GM12878 (cell line): ENCODE measurements around the gene MEGF9. TPM values are rescaled to one million over a fixed set of nuclear protein-coding genes. Genes with fewer than 3 reads are reported as not detected.

Source experiments
- ATAC-seq: fragments of 200-7000 bp; cut with Tn5 transposase; 3 replicates; pipeline ENCODE4 v1.9.1; 2020; ENCODE audit warnings: mild to moderate bottlenecking, moderate library complexity
- BruUV-seq: library from RNA; stranded (reverse); fragments of 400-500 nt; replicated peaks from 2 replicates; lab custom pipeline; 2021; lab: Mats Ljungman, UMichigan
- CTCF ChIA-PET: fragments of 300-600 bp; sonication (Branson Sonifier 250); formaldehyde crosslinking; extraction: SDS; loops from one replicate; lab custom pipeline; 2021; ENCODE audit warnings: inconsistent platforms; lab: Yijun Ruan, JAX
- POLR2A ChIA-PET: fragments of 350-600 bp; formaldehyde crosslinking; extraction: SDS; loops from one replicate; lab custom pipeline; 2021; ENCODE audit warnings: inconsistent platforms; lab: Charles Lee
- RAD21 ChIA-PET: fragments of 300-600 bp; sonication (Branson Sonifier 250); formaldehyde crosslinking; loops from one replicate; lab custom pipeline; 2023; ENCODE audit warnings: antibody characterized with exemption; ENCODE audit not compliant: unreplicated experiment; lab: Charles Lee
- SMC1A ChIA-PET: fragments of 300-600 bp; sonication (Branson Sonifier 250); formaldehyde crosslinking; loops from one replicate; lab custom pipeline; 2023; ENCODE audit not compliant: unreplicated experiment, uncharacterized antibody; lab: Charles Lee
- DNase-seq: peaks from one replicate; pipeline ENCODE4 v3.0.0-alpha.2; 2011; ENCODE audit warnings: low read depth, low spot score
- FAIRE-seq: peaks from 3 replicates; lab custom pipeline; 2011; peaks lifted over from hg19 to GRCh38; lab: Jason Lieb, UNC
- H2AFZ ChIP-seq: 2 replicates; pipeline ENCODE4 v1.6.0; 2011; ENCODE audit warnings: low read depth, low read length, control low read depth; ENCODE audit not compliant: control insufficient read depth
- H3K27ac ChIP-seq: 2 replicates; pipeline ENCODE4 v1.5.1; 2011; ENCODE audit warnings: control low read depth; ENCODE audit not compliant: control insufficient read depth, insufficient read depth
- H3K27me3 ChIP-seq, 2 experiments: replicated peaks in 1 of 2; 2 replicates each; pipeline versions ENCODE4 v1.6.0 to v1.6.1; 2011; ENCODE audit warnings: low read length in 1 of 2; ENCODE audit not compliant: control insufficient read depth in 2 of 2, insufficient read depth in 2 of 2
- H3K36me3 ChIP-seq, 2 experiments: 2 replicates each; pipeline ENCODE4 v1.5.1; 2011; ENCODE audit warnings: low read length in 1 of 2; ENCODE audit not compliant: control insufficient read depth in 2 of 2, insufficient read depth in 2 of 2
- H3K4me1 ChIP-seq: 2 replicates; pipeline ENCODE4 v1.6.1; 2011; ENCODE audit warnings: mild to moderate bottlenecking, low read length, moderate library complexity, mixed read lengths; ENCODE audit not compliant: control insufficient read depth, insufficient read depth
- H3K4me2 ChIP-seq: 2 replicates; pipeline ENCODE4 v1.6.0; 2011; ENCODE audit warnings: control low read depth; ENCODE audit not compliant: control insufficient read depth, insufficient read depth
- H3K4me3 ChIP-seq: fragments of 200-600 bp; sonication (generic); 2 replicates; pipeline ENCODE4 v1.5.1; 2016
- H3K79me2 ChIP-seq: 2 replicates; pipeline ENCODE4 v1.6.0; 2011; ENCODE audit warnings: low read length; ENCODE audit not compliant: control insufficient read depth, insufficient read depth
- H3K9ac ChIP-seq: 2 replicates; pipeline ENCODE4 v1.8.0; 2011; ENCODE audit warnings: low read length, control low read depth, mixed read lengths; ENCODE audit not compliant: control insufficient read depth, insufficient read depth
- H3K9me3 ChIP-seq: replicated peaks from 3 replicates; pipeline ENCODE4 v1.5.1; 2011; ENCODE audit warnings: mild to moderate bottlenecking, low read length; ENCODE audit not compliant: control insufficient read depth, insufficient read depth
- H4K20me1 ChIP-seq: 2 replicates; pipeline ENCODE4 v1.6.0; 2011; ENCODE audit not compliant: control insufficient read depth, insufficient read depth
- ATF2 ChIP-seq: IDR thresholded peaks from 2 replicates; pipeline ENCODE4 v1.6.1; 2012; ENCODE audit warnings: low read length, inconsistent platforms
- BCLAF1 ChIP-seq: fragments of 450-650 bp; IDR thresholded peaks from 2 replicates; pipeline ENCODE4 v1.6.1; 2017; ENCODE audit warnings: antibody characterized with exemption, mild to moderate bottlenecking, moderate library complexity
- CBFB ChIP-seq: IDR thresholded peaks from 2 replicates; pipeline ENCODE4 v1.6.1; 2016; ENCODE audit warnings: antibody characterized with exemption, low read depth
- EED ChIP-seq: sonication (generic); IDR thresholded peaks from 2 replicates; pipeline ENCODE4 v1.6.1; 2016; ENCODE audit warnings: antibody characterized with exemption, low read depth
- EP300 ChIP-seq, 2 experiments: fragments of 150-350 bp in 1 of 2; IDR thresholded peaks; 2 replicates each; pipeline ENCODE4 v1.6.1; 2011 to 2012; ENCODE audit warnings: low read depth in 2 of 2, low read length in 2 of 2, borderline replicate concordance in 1 of 2, improper control_type of control experiment in 1 of 2, inconsistent platforms in 1 of 2; ENCODE audit not compliant: control insufficient read depth in 1 of 2
- IKZF1 ChIP-seq: fragments of 450-650 bp; conservative IDR thresholded peaks from 2 replicates; pipeline ENCODE4 v1.6.1; 2017; ENCODE audit warnings: antibody characterized with exemption, mild to moderate bottlenecking
- JUNB ChIP-seq: IDR thresholded peaks from 2 replicates; pipeline ENCODE4 v1.6.1; 2016; ENCODE audit warnings: antibody characterized with exemption, mild to moderate bottlenecking
- MTA3 ChIP-seq: IDR thresholded peaks from 2 replicates; pipeline ENCODE4 v1.6.1; 2012; ENCODE audit warnings: low read length, inconsistent platforms, borderline replicate concordance
- MXI1 ChIP-seq: fragments of 150-350 bp; IDR thresholded peaks from 2 replicates; pipeline ENCODE4 v1.6.1; 2011; ENCODE audit warnings: low read depth, mild to moderate bottlenecking, inconsistent platforms, low read length, improper control_type of control experiment
- NFIC ChIP-seq: IDR thresholded peaks from 2 replicates; pipeline ENCODE4 v1.6.1; 2012; ENCODE audit warnings: low read depth, mild to moderate bottlenecking, inconsistent platforms, low read length, moderate library complexity
- NFYA ChIP-seq: IDR thresholded peaks from 2 replicates; pipeline ENCODE4 v1.6.1; 2011; ENCODE audit warnings: low read depth, mild to moderate bottlenecking, low read length, improper control_type of control experiment, borderline replicate concordance
- RB1 ChIP-seq: fragments of 450-650 bp; formaldehyde crosslinking; IDR thresholded peaks from 2 replicates; pipeline ENCODE4 v1.6.1; 2017; ENCODE audit warnings: mild to moderate bottlenecking, borderline replicate concordance
- SMC3 ChIP-seq: IDR thresholded peaks from 2 replicates; pipeline ENCODE4 v1.6.1; 2011; ENCODE audit warnings: low read length, improper control_type of control experiment, borderline replicate concordance
- WRNIP1 ChIP-seq: IDR thresholded peaks from 2 replicates; pipeline ENCODE4 v1.6.1; 2011; ENCODE audit warnings: low read depth, low read length, improper control_type of control experiment, borderline replicate concordance
- WGBS: methylation state at CpG from one replicate; pipeline ENCODE4 v1.1.6; 2016; ENCODE audit warnings: low lambda C conversion rate; ENCODE audit not compliant: insufficient replicate concordance, insufficient coverage; ENCODE audit errors: missing lambda C conversion rate; 5-methylcytosine and 5-hydroxymethylcytosine counted together
- in situ Hi-C: fragments of 300-500 bp; cut with MboI; formaldehyde crosslinking; loops from 9 replicates; pipeline ENCODE4 v1.14.3; 2018; ENCODE audit warnings: mixed read lengths
- intact Hi-C: fragments of 100-400 bp; cut with micrococcal nuclease; formaldehyde crosslinking; loops from one replicate; pipeline ENCODE4 v1.14.2; 2022; ENCODE audit not compliant: unreplicated experiment
- polyA plus RNA-seq, 11 experiments: library from polyadenylated mRNA; depleted of rRNA in 4 of 11; unstranded in 6 of 11; stranded (reverse) in 5 of 11; fragments of >200 nt; fragmentation: Nextera tagmentation in 4 of 11; fragmentation: Illumina TruSeq in 1 of 11; extraction: Ambion mirVana in 4 of 11; extraction: Trizol in 1 of 11; gene quantifications; 1 replicate in 1 of 11; 2 replicates in 10 of 11; pipeline versions ENCODE4 v1.2.1 to v1.2.3, GENCODE V29; 2011 to 2016; ENCODE audit warnings: inconsistent platforms in 2 of 11, missing spikeins in 2 of 11, low read depth in 1 of 11
- total RNA-seq, 4 experiments: library from RNA; depleted of rRNA in 3 of 4; stranded (reverse); fragments of >200 nt in 3 of 4; fragmentation: Illumina TruSeq in 1 of 4; extraction: Trizol in 1 of 4; gene quantifications; 2 replicates each; pipeline versions ENCODE4 v1.2.1 to v1.2.3, GENCODE V29; 2013 to 2021

The MEGF9 gene
- total and polyA plus RNA-seq, 10 of the 15 experiments (the other 5 are each of a cell fraction or from before 2014, with no cell fraction given), result 0.71 to 5.1 (median 2.6) TPM

GRCh38 chr9:120663380-120663779 lies 50.9 kb downstream of the MEGF9 start:
- 93% methylated on average over 3 of the region's 3 CpGs for WGBS
- ChIA-PET RAD21 (no interaction called here), CTCF (no interaction called here), SMC1A (no interaction called here), POLR2A (no interaction called here)
- Histone ChIP-seq H3K9ac (no peak overlapping the region), H3K27ac (no peak overlapping the region), H2AFZ (no peak overlapping the region), H3K9me3 (no peaks in the 10 kb centered on the region), H4K20me1 (no peaks in the 10 kb centered on the region), H3K36me3 (no peaks in the 10 kb centered on the region), H3K4me2 (no peak overlapping the region), H3K4me3 (no peak overlapping the region), H3K27me3 (no peaks in the 10 kb centered on the region), H3K4me1 (no peaks in the 10 kb centered on the region)
- no peak for ATAC-seq
- intact Hi-C loops, result no loop called here
- BruUV-seq, result no TSS peak
- no peak for DNase-seq
- no peak for FAIRE-seq
- TF ChIP-seq NFYA, result no peak
- TF ChIP-seq, all 136 proteins: peak for 0
- no peaks in the 10 kb centered on the region for H3K79me2 ChIP-seq
- in situ Hi-C loops, result no loop called here

- ChIA-PET CTCF (interaction anchor here (0.7 to 0.8 kb wide), 2 partner anchors 11 to 388 kb away, joined by 3 read pairs; partner anchors contain the start of gene C5), SMC1A (interaction anchor here (0.6 kb wide), 1 partner anchor 707 kb away, joined by 3 read pairs; no protein-coding TSS in a partner anchor), RAD21 (no interaction called here), POLR2A (no interaction called here)
- intact Hi-C loops (no loop called here), in situ Hi-C loops (no loop called here)
- BruUV-seq, result no TSS peak
- no peak overlapping the region for H2AFZ ChIP-seq
- H3K79me2 ChIP-seq, result no peaks in the 10 kb centered on the region
- H3K4me2 ChIP-seq, result no peak overlapping the region
- H3K36me3 ChIP-seq, result no peaks in the 10 kb centered on the region
- ATAC-seq (no peak), DNase-seq (no peak), FAIRE-seq (no peak)
- H3K4me1 ChIP-seq, result no peaks in the 10 kb centered on the region
- 83% methylated on average over 8 of the region's 8 CpGs for WGBS
- H3K9ac ChIP-seq, result no peak overlapping the region
- H3K27ac ChIP-seq, result no peak overlapping the region
- H4K20me1 ChIP-seq, result no peaks in the 10 kb centered on the region
- no peak overlapping the region for H3K4me3 ChIP-seq
- H3K9me3 ChIP-seq, result no peaks in the 10 kb centered on the region
- H3K27me3 ChIP-seq, result no peaks in the 10 kb centered on the region
- TF ChIP-seq WRNIP1 (no peak), BCLAF1 (no peak), EP300 (IDR thresholded peaks at IDR 0.05; ENCODE audit: borderline replicate concordance in 1 of 2, control insufficient read depth in 1 of 2, low read depth in 2 of 2, low read length in 2 of 2) (no peak), MXI1 (no peak), SMC3 (no peak), NFIC (no peak), MTA3 (no peak), EED (no peak), ATF2 (no peak), RB1 (no peak), CBFB (no peak), IKZF1 (no peak), JUNB (no peak)
Measured at GRCh38 chr9:120662513-120662912, 51.8 kb downstream of the MEGF9 start.
